Smooth muscle cell (in vitro differentiated cells): ENCODE data around the gene ERC2. TPM values are rescaled to one million over a fixed set of nuclear protein-coding genes. Genes with fewer than 3 reads are reported as not detected.

Source experiments
- DNase-seq: peaks from one replicate; lab custom pipeline; 2025; ENCODE audit not compliant: unreplicated experiment; lab: John Stamatoyannopoulos, UW
- H2AFZ ChIP-seq: fragments of 200-600 bp; sonication (generic); 2 replicates; pipeline ENCODE4 v1.6.0; 2016; ENCODE audit warnings: antibody characterized with exemption, low read depth, mild to moderate bottlenecking
- H3F3A ChIP-seq: fragments of 200-600 bp; sonication (generic); 2 replicates; pipeline ENCODE4 v1.6.0; 2017; ENCODE audit warnings: antibody characterized with exemption, low read depth
- H3K27ac ChIP-seq: fragments of 200-600 bp; sonication (generic); 2 replicates; pipeline ENCODE4 v1.5.1; 2016; ENCODE audit warnings: low read depth, mild to moderate bottlenecking
- H3K27me3 ChIP-seq: fragments of 200-600 bp; sonication (generic); 2 replicates; pipeline ENCODE4 v1.6.1; 2016; ENCODE audit warnings: low read depth, mild to moderate bottlenecking
- H3K36me3 ChIP-seq: fragments of 200-600 bp; sonication (generic); 2 replicates; pipeline ENCODE4 v1.5.1; 2016; ENCODE audit warnings: low read depth
- H3K4me1 ChIP-seq: fragments of 200-600 bp; sonication (generic); 2 replicates; pipeline ENCODE4 v1.5.1; 2016; ENCODE audit warnings: low read depth
- H3K4me2 ChIP-seq: fragments of 200-600 bp; sonication (generic); 2 replicates; pipeline ENCODE4 v1.6.0; 2016; ENCODE audit warnings: mild to moderate bottlenecking
- H3K4me3 ChIP-seq: fragments of 200-600 bp; sonication (generic); 2 replicates; pipeline ENCODE4 v1.5.1; 2016; ENCODE audit warnings: mild to moderate bottlenecking
- H3K79me2 ChIP-seq: fragments of 200-600 bp; sonication (generic); 2 replicates; pipeline ENCODE4 v1.6.0; 2016; ENCODE audit warnings: low read depth, mild to moderate bottlenecking
- H3K9ac ChIP-seq: fragments of 200-600 bp; sonication (generic); 2 replicates; pipeline ENCODE4 v1.6.0; 2016; ENCODE audit warnings: low read depth
- H3K9me3 ChIP-seq: fragments of 200-600 bp; sonication (generic); replicated peaks from 2 replicates; pipeline ENCODE4 v1.5.1; 2016; ENCODE audit warnings: low read depth
- H4K20me1 ChIP-seq: fragments of 200-600 bp; sonication (generic); 2 replicates; pipeline ENCODE4 v1.6.0; 2016; ENCODE audit warnings: low read depth
- CTCF ChIP-seq: fragments of 200-600 bp; sonication (generic); IDR thresholded peaks from 2 replicates; pipeline ENCODE4 v1.5.1; 2017; ENCODE audit warnings: borderline replicate concordance, mild to moderate bottlenecking, antibody characterized with exemption; ENCODE audit not compliant: insufficient read depth, poor library complexity, severe bottlenecking
- WGBS: methylation state at CpG from one replicate; pipeline ENCODE4 v1.1.7; 2016; ENCODE audit warnings: low lambda C conversion rate; 5-methylcytosine and 5-hydroxymethylcytosine counted together
- polyA plus RNA-seq: library from polyadenylated mRNA; unstranded; fragments of >200 nt; fragmentation: Nextera tagmentation; extraction: Ambion mirVana; gene quantifications from 2 replicates; pipeline ENCODE4 v1.2.1, GENCODE V29; 2016
- total RNA-seq: library from RNA; depleted of rRNA; stranded (reverse); fragments of >200 nt; gene quantifications from 2 replicates; pipeline ENCODE4 v1.2.3, GENCODE V29; 2014

Gene ERC2
- total and polyA plus RNA-seq, 2 experiments from 2014 or later = 1.1 TPM; not detected in 1

GRCh38 chr3:55604846-55605245 is 863.4 kb downstream of the ERC2 start:
- H3K4me1 ChIP-seq = peaks cover 5% of the 10 kb centered on the region
- no peak overlapping the region for H3K9ac ChIP-seq
- WGBS = 95% methylated on average over 4 of the region's 4 CpGs
- no peaks in the 10 kb centered on the region for H3K27me3 ChIP-seq
- H3K79me2 ChIP-seq = no peaks in the 10 kb centered on the region
- DNase-seq = no peak
- no peak overlapping the region for H2AFZ ChIP-seq
- no peak overlapping the region for H3K4me3 ChIP-seq
- H3K9me3 ChIP-seq = no peaks in the 10 kb centered on the region
- no peak overlapping the region for H3K4me2 ChIP-seq
- no peaks in the 10 kb centered on the region for H3F3A ChIP-seq
- H3K36me3 ChIP-seq = no peaks in the 10 kb centered on the region
- no peak for TF ChIP-seq CTCF
- no peak overlapping the region for H3K27ac ChIP-seq
- H4K20me1 ChIP-seq = no peaks in the 10 kb centered on the region

GRCh38 chr3:55604402-55604801 is 863.9 kb downstream of the ERC2 start:
- H3K9me3 ChIP-seq = no peaks in the 10 kb centered on the region
- no peak overlapping the region for H2AFZ ChIP-seq
- H3K4me1 ChIP-seq = peaks cover 5% of the 10 kb centered on the region
- no peaks in the 10 kb centered on the region for H4K20me1 ChIP-seq
- H3F3A ChIP-seq = no peaks in the 10 kb centered on the region
- 62% methylated on average over 2 of the region's 2 CpGs for WGBS
- H3K9ac ChIP-seq = no peak overlapping the region
- no peak for TF ChIP-seq CTCF
- no peaks in the 10 kb centered on the region for H3K27me3 ChIP-seq
- no peak overlapping the region for H3K4me2 ChIP-seq
- no peaks in the 10 kb centered on the region for H3K79me2 ChIP-seq
- no peak overlapping the region for H3K27ac ChIP-seq
- H3K36me3 ChIP-seq = no peaks in the 10 kb centered on the region
- no peak for DNase-seq
- no peak overlapping the region for H3K4me3 ChIP-seq

- H3F3A ChIP-seq = no peaks in the 10 kb centered on the region
- no peak overlapping the region for H3K9ac ChIP-seq
- H3K9me3 ChIP-seq = no peaks in the 10 kb centered on the region
- 16% methylated on average over 10 of the region's 10 CpGs for WGBS
- no peak for DNase-seq
- no peak overlapping the region for H3K27ac ChIP-seq
- no peaks in the 10 kb centered on the region for H3K36me3 ChIP-seq
- no peak for TF ChIP-seq CTCF
- no peaks in the 10 kb centered on the region for H3K79me2 ChIP-seq
- no peak overlapping the region for H3K4me2 ChIP-seq
- H3K27me3 ChIP-seq = no peaks in the 10 kb centered on the region
- H4K20me1 ChIP-seq = no peaks in the 10 kb centered on the region
- no peaks in the 10 kb centered on the region for H3K4me1 ChIP-seq
- H2AFZ ChIP-seq = no peak overlapping the region
- H3K4me3 ChIP-seq = no peak overlapping the region
Measured at GRCh38 chr3:55601366-55602080, 866.7 kb downstream of the ERC2 start.

- Histone ChIP-seq H3K27ac (no peak overlapping the region), H3K36me3 (no peaks in the 10 kb centered on the region)
- no peak for TF ChIP-seq CTCF
Measured at GRCh38 chr3:55598224-55598623, 870.0 kb downstream of the ERC2 start.

More at GRCh38 chr3:55598224-55598623, 870.0 kb downstream of the ERC2 start:
- Histone ChIP-seq H2AFZ (no peak overlapping the region), H3K27me3 (no peaks in the 10 kb centered on the region), H3K9ac (no peak overlapping the region), H3K9me3 (no peaks in the 10 kb centered on the region), H3K4me1 (no peaks in the 10 kb centered on the region), H3K4me2 (no peak overlapping the region), H3K79me2 (no peaks in the 10 kb centered on the region), H4K20me1 (no peaks in the 10 kb centered on the region), H3K4me3 (no peak overlapping the region), H3F3A (peaks cover 3% of the 10 kb centered on the region)
- no peak for DNase-seq
- WGBS = 93% methylated on average over 2 of the region's 2 CpGs
